Brain microvascular endothelial cell (primary cell): ENCODE measurements around the gene IL24.
A peak's percentile ranks its signal among the peaks of the same experiment; 100 is the strongest.

Experiments
- DNase-seq: peaks from one replicate; pipeline ENCODE4 v3.0.0-alpha.2; 2020
- H3K27ac ChIP-seq: fragments of 250-450 bp; sonication (Bioruptor Pico); 2 replicates; pipeline ENCODE4 v1.5.1; 2020; ENCODE audit warnings: mild to moderate bottlenecking, moderate library complexity
- H3K27me3 ChIP-seq: fragments of 250-450 bp; sonication (Bioruptor Pico); replicated peaks from 2 replicates; pipeline ENCODE4 v1.5.1; 2020; ENCODE audit warnings: mild to moderate bottlenecking
- H3K36me3 ChIP-seq: fragments of 250-450 bp; sonication (Bioruptor Pico); replicated peaks from 2 replicates; pipeline ENCODE4 v1.5.1; 2020; ENCODE audit warnings: mild to moderate bottlenecking
- H3K4me3 ChIP-seq: 2 replicates; pipeline ENCODE4 v1.5.1; 2011; ENCODE audit warnings: low read depth, mild to moderate bottlenecking, control low read depth, low read length, moderate library complexity
- in situ Hi-C: cut with HindIII; loops from 2 replicates; pipeline ENCODE4 v1.10.0; 2017; ENCODE audit warnings: low sequenced_read_pairs, low pct_ligation_motif_present
- TF ChIP-seq, protein P1 (sequence below): IDR thresholded peaks from 2 replicates; pipeline ENCODE4 v1.5.1; 2011; ENCODE audit warnings: low read depth, mild to moderate bottlenecking, moderate library complexity, low read length, control low read depth, inconsistent platforms; ENCODE audit errors: missing control alignments

The IL24 gene

DNA sequence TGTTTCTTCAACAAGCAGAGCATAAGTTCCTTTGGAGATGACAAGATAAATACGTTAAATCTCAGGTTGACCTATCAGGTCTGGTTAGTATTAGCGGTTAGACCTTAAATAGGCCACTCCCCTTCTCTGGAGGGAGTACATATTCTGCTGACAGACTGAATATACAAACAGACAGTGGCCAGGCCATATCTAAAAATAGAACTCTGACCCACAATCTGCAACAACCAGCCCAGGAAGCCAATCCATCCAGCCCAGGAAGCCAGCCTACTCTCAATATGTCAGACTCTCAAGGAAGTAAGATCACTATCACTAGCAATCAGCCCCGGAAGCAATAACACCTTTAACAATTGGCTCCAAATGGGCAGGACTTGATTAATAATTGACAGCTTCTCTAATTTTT, 25.1 kb upstream of the IL24 start:
- TF ChIP-seq, protein P1, sequence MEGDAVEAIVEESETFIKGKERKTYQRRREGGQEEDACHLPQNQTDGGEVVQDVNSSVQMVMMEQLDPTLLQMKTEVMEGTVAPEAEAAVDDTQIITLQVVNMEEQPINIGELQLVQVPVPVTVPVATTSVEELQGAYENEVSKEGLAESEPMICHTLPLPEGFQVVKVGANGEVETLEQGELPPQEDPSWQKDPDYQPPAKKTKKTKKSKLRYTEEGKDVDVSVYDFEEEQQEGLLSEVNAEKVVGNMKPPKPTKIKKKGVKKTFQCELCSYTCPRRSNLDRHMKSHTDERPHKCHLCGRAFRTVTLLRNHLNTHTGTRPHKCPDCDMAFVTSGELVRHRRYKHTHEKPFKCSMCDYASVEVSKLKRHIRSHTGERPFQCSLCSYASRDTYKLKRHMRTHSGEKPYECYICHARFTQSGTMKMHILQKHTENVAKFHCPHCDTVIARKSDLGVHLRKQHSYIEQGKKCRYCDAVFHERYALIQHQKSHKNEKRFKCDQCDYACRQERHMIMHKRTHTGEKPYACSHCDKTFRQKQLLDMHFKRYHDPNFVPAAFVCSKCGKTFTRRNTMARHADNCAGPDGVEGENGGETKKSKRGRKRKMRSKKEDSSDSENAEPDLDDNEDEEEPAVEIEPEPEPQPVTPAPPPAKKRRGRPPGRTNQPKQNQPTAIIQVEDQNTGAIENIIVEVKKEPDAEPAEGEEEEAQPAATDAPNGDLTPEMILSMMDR = no peak
- Histone ChIP-seq H3K36me3 (no peaks in the 10 kb centered on the region), H3K27ac (no peak overlapping the region), H3K4me3 (no peak overlapping the region), H3K27me3 (peaks cover 16% of the 10 kb centered on the region)
- DNase-seq = no peak
- in situ Hi-C loops = no loop called here

DNA sequence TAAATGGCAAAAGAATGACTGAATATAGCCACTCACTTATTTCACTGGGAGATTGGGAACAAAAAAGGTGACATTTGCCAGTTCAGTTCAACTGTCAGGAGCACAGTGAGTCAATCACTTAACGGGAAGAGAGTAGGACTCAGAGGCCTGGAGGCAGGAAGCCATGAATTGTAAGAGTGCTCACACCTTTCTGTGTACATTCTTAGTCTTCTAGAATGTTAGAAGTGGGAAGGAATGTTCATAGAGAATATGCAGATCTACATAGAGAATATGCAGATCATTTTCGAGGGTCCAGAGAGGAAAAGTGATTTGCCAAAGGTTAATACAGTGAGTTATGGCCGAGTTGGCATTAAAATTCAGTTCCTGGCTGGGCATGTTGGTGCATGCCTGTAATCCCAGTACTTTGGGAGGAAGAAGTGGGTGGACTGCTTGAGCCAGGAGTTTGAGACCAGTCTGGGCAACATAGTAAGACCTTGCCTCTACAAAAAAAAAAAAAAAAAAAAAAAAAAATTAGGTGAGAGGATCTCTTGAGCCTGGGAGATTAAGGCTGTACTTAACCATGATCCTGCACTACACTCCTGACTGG, 23.5 kb upstream of the IL24 start:
- H3K27ac ChIP-seq = no peak overlapping the region
- no peak overlapping the region for H3K4me3 ChIP-seq
- H3K36me3 ChIP-seq = no peaks in the 10 kb centered on the region
- in situ Hi-C loops = no loop called here
- DNase-seq = no peak
- TF ChIP-seq, protein P1 = no peak
- H3K27me3 ChIP-seq = peaks cover 5% of the 10 kb centered on the region

DNA sequence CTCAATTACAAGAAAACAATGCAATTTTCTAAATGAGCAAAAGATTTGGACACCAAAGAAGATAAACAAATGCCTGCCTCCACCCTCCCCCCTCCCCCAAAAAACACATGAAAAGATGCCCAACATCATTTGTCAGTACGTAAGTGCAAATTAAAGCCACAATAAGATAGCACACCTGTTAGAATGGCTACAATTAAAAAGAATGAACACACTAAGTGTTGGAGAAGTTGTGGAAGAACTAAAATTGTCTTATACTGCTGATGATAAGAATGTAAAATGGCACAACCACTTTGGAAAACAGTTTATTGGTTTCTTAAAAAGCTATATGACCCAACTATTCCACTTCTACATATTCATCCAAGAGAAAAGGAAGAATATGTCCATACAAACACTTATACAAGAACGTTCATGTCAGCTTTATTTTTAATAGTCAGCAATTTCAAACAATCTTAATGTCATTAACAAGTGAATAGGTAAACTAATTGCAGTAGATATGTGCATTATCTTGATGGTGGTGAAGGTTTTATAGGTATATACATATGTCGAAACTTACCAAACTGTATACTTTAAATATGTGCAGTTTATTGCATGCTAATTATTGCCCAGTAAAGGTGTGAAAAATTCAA, 21.4 kb upstream of the IL24 start:
- DNase-seq = no peak
- Histone ChIP-seq H3K36me3 (no peaks in the 10 kb centered on the region), H3K4me3 (no peak overlapping the region), H3K27me3 (no peaks in the 10 kb centered on the region), H3K27ac (no peak overlapping the region)
- TF ChIP-seq, protein P1 = no peak
- in situ Hi-C loops = no loop called here

DNA sequence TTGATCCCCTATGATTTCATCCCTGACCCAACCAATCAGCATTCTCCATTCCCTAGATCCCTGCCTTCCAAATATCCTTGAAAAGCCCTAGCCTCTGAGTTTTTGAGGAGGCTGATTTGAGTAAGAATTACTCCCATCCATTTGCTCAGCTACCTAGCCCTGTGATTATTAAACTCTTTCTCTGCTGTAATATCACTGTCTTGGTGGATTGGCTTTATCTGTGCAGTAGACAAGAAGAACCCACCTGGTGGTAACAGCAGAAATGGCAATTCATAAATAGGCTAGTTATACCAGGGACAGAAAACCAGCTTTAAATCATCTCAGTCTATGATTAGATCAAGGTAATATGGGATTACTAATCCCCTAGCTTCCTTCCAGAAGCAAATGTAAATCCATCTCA, 18.8 kb upstream of the IL24 start:
- TF ChIP-seq, protein P1 = peak; percentile 17
- Histone ChIP-seq H3K36me3 (no peaks in the 10 kb centered on the region), H3K27me3 (no peaks in the 10 kb centered on the region), H3K27ac (no peak overlapping the region), H3K4me3 (no peak overlapping the region)
- no peak for DNase-seq
- in situ Hi-C loops = no loop called here

DNA sequence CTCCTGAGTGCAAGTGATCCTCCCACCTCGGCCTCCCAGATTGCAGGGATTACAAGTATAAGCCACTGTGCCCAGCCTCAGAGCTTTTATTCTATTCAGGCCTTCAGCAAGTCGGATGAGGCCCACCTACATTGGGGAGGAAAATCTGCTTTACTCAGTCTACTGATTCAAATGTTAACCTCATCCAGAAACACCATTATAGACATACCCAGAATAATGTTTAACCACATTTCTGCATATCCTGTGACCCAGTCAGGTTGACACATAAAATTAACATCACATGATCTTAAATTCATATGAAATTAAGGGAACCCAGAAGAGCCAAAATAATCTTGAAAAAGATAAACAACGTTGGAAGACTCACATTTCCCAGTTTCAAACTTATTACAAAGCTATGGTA, 16.9 kb upstream of the IL24 start:
- Histone ChIP-seq H3K36me3 (no peaks in the 10 kb centered on the region), H3K4me3 (no peak overlapping the region), H3K27ac (no peak overlapping the region), H3K27me3 (no peaks in the 10 kb centered on the region)
- DNase-seq = no peak
- TF ChIP-seq, protein P1 = no peak
- in situ Hi-C loops = no loop called here

DNA sequence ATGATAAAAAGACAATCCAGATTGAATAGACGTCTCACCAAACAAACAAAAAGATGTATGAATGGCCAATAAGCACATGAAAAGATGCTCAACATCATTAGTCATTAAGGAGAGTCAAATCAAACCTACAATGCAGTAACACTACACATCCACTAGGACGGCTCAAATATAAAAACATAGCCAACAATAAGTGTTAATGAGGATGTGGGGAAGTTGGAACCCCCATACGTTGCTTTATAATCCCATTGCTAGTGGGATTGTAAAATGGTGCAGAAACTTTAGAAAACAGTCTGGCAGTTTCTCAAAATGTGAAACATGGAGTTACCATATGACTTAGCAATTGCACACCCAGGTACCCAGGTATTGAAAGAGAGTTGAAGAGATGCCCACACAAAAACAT, 14.7 kb upstream of the IL24 start:
- TF ChIP-seq, protein P1 = no peak
- H3K36me3 ChIP-seq = no peaks in the 10 kb centered on the region
- H3K27me3 ChIP-seq = no peaks in the 10 kb centered on the region
- in situ Hi-C loops = no loop called here
- DNase-seq = no peak
- H3K27ac ChIP-seq = no peak overlapping the region
- no peak overlapping the region for H3K4me3 ChIP-seq
